Activated CD8-positive, alpha-beta T cell treated with anti-CD3 and anti-CD28 coated beads, Interleukin-2, amount 10 ng/mL, durations not matched to agents 7 days and 5 days (primary cell): ENCODE measurements around the gene FAM217B. TPM values are rescaled to one million over a fixed set of nuclear protein-coding genes. Genes with fewer than 3 reads are reported as not detected.

ENCODE experiments used
- total RNA-seq, 2 experiments: library from RNA; stranded (reverse); gene quantifications; one replicate each; pipeline ENCODE4 v1.2.3, GENCODE V29; 2021

Gene FAM217B
- total RNA-seq, 2 experiments from 2014 or later = 27.0 to 32.5 TPM

Other genes with a start within 250 kb of the FAM217B start
- gene SYCP2, start 6.8 kb upstream of the FAM217B start, total RNA-seq = 1 to 10 TPM; 6.5 to 6.6 TPM
- 1 to 10 TPM; 6.7 TPM for gene PPP1R3D, start 84 bp upstream of the FAM217B start, total RNA-seq
- gene CDH26, start 18.0 kb downstream of the FAM217B start, total RNA-seq = under 1 TPM; 0.26 to 0.34 TPM